ENCODE data around the gene SMIM3. TPM values are rescaled to one million over a fixed set of nuclear protein-coding genes. Genes with fewer than 3 reads are reported as not detected.

SMIM3 gene
- total and polyA plus RNA-seq, 8 donors: 14.0 to 20.1 (median 16.7) TPM

DNA sequence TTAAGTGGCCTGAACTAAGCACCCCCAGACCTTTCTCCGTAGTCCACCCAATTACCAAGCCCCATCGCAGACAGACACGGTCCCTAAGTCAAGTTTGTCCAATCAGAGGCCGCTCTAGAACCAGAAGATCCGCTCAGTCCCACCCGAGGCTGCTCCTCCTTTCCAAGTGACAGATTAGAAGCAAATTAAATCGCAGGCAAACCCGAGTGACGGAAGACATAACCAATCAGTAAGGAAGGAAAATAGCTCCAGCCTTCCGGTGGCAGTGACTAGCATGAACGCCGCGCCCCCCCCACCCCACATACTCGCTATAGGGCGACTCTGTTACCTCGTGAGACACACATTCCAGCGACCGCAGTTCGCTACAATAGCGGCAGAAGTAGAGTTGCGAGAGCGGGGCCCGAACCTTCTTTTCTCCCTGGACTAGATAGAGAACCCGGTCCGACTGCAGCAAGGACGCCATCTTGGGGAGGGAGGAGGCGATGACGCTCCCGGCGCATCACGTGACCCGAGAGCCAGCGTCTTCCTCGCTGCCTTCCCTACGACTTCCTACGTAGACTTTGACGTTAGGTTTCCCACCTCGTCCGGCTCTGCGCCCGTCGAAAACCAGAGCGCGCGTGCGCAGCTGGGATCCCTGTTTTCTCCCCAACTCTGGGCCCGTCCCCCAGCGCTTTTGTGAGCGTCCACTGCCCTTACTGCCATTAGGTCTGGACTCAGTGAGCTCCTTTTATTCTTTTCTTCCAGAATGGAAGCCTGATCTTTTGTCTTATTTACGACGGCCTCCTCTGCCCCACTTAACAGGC is 19.8 kb upstream of the SMIM3 start, which contains the start of gene DCTN4:
Gene DCTN4 (minus strand): TSS at position 487 of the 803 bp plus-strand sequence. CDS start 24 bp downstream, at position 463.
- TF ChIP-seq, protein P1, sequence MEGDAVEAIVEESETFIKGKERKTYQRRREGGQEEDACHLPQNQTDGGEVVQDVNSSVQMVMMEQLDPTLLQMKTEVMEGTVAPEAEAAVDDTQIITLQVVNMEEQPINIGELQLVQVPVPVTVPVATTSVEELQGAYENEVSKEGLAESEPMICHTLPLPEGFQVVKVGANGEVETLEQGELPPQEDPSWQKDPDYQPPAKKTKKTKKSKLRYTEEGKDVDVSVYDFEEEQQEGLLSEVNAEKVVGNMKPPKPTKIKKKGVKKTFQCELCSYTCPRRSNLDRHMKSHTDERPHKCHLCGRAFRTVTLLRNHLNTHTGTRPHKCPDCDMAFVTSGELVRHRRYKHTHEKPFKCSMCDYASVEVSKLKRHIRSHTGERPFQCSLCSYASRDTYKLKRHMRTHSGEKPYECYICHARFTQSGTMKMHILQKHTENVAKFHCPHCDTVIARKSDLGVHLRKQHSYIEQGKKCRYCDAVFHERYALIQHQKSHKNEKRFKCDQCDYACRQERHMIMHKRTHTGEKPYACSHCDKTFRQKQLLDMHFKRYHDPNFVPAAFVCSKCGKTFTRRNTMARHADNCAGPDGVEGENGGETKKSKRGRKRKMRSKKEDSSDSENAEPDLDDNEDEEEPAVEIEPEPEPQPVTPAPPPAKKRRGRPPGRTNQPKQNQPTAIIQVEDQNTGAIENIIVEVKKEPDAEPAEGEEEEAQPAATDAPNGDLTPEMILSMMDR (IDR thresholded peaks at IDR 0.05): no peak
- intact Hi-C loops (cut with DNase I): no loop called here
- ATAC-seq (peak; percentile 92), DNase-seq (peak; percentile 97 to 99 (median 98))
- Histone ChIP-seq H3K36me3 (peaks cover 0 to 27% of the 10 kb centered on the region in 2 donors), H3K9me3 (no peaks in the 10 kb centered on the region), H3K4me1 (peaks cover 16 to 67% of the 10 kb centered on the region in 2 donors), H3K4me3 (peak within 1 kb of the TSS; percentile 50 to 77), H3K27me3 (no peaks in the 10 kb centered on the region), H3K27ac (peak within 1 kb of the TSS; percentile 95 to 96)

DNA sequence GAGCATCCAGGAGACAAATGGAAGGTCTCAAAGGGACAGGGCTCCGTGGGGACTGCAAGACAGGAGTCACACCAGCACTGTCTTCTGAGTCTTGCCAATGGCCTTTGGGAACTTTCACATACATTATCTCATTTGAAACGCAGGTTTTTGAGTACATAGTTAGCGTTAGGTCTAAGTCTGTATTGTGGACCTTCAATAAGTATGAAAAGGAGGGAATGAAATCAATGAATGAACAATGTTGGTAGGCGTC is 19.3 kb upstream of the SMIM3 start:
- Histone ChIP-seq H3K27ac (peak overlapping the region; percentile 95 to 96), H3K36me3 (peaks cover 0 to 22% of the 10 kb centered on the region in 2 donors), H3K4me3 (peak overlapping the region; percentile 50 to 77), H3K9me3 (no peaks in the 10 kb centered on the region), H3K27me3 (no peaks in the 10 kb centered on the region), H3K4me1 (peaks cover 16 to 68% of the 10 kb centered on the region in 2 donors)
- TF ChIP-seq, protein P1 (IDR thresholded peaks at IDR 0.05): no peak
- ATAC-seq (no peak), DNase-seq (no peak)
- intact Hi-C loops (cut with DNase I): no loop called here

DNA sequence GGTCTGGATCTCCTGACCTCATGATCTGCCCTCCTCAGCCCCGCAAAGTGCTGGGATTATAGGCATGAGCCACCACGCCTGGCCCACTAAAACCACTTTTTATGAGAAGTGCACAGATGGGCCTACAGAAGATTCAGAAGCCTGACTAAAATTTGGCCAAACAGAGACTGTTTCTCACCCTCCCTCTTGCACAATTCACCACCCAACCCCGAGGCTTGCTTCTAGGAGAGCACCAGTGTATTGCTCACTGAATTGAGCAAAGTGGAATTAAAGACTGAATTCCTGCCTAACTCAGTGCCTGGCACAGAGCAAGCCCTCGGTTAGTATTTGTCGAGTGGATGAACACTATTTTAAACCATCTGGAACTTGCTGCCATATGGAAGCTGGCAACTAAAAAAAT is 16.3 kb upstream of the SMIM3 start:
- no peak for DNase-seq
- H3K9me3 ChIP-seq: no peaks in the 10 kb centered on the region
- ATAC-seq: no peak
- H3K4me1 ChIP-seq: peaks cover 4 to 66% of the 10 kb centered on the region in 2 donors
- H3K36me3 ChIP-seq: no peaks in the 10 kb centered on the region
- no peak overlapping the region for H3K4me3 ChIP-seq
- TF ChIP-seq, protein P1 (IDR thresholded peaks at IDR 0.05): no peak
- intact Hi-C loops (cut with DNase I): no loop called here
- peak overlapping the region in 1 of 2 donors; percentile 87 for H3K27ac ChIP-seq
- H3K27me3 ChIP-seq: no peaks in the 10 kb centered on the region

DNA sequence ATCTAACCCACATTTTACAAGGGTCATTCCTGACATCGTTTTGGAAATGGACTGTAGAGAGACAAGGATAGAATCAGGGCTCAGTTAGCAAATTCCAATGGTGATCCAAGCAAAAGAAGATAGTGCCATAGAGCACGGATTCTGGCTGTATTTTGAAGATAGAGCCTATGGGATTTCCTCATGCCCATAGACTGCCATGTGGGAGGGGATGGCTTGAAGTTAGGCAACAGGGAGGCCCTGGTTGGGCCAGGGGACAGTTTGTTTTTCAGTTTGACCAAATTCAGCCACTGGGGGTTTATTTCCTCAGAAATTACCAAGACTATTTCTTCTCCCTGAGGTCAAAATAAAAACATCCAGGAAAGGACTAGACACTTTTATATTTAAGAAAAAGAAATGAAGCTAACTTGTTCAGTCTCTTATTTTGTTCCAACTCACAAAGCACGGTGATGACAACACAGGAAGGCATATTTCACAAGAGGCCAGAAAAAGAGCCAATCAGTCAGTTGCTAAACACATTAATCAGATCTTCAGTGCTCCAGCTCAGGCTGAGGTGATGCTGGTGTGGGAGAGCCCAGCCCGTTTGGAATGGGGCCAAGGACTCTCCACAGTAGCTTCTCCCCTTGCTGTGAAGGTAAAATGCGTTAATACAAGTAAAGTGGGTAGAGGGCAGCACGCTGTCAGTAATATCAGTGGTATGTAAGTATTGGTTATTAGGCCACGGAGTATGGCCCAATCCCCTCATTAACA is 15.4 kb upstream of the SMIM3 start:
- intact Hi-C loops (cut with DNase I): no loop called here
- H3K4me1 ChIP-seq: peaks cover 0 to 57% of the 10 kb centered on the region in 2 donors
- peak in 1 of 4 donors; percentile 48 for DNase-seq

More for the DNA sequence above, 15.4 kb upstream of the SMIM3 start:
- Histone ChIP-seq H3K27me3 (no peaks in the 10 kb centered on the region), H3K4me3 (no peak overlapping the region), H3K36me3 (no peaks in the 10 kb centered on the region), H3K9me3 (no peaks in the 10 kb centered on the region), H3K27ac (peak overlapping the region; percentile 44 to 87)
- ATAC-seq: no peak
- TF ChIP-seq, protein P1 (IDR thresholded peaks at IDR 0.05): no peak

All from left lung (tissue), 10 donors.